Measurements from ENCODE around the gene CHAF1B. TPM values are rescaled to one million over a fixed set of nuclear protein-coding genes. Genes with fewer than 3 reads are reported as not detected.

Gene CHAF1B
- total RNA-seq, 1 experiment from 2014 or later, result 20.7 TPM

GRCh38 chr21:36411301-36411700, 26.1 kb downstream of the CHAF1B start:
- H3K4me3 Mint-ChIP-seq, result no peak overlapping the region
- POLR2A ChIA-PET, result no interaction called here
- TF ChIP-seq ZNF423 (CRISPR knock-in tag; IDR thresholded peaks at IDR 0.05), result no peak
- no peak for TF ChIP-seq RELA (CRISPR knock-in tag; IDR thresholded peaks at IDR 0.05; ENCODE audit: borderline replicate concordance)
- TF ChIP-seq ATF2 (CRISPR knock-in tag; IDR thresholded peaks at IDR 0.05; ENCODE audit: borderline replicate concordance, low read depth), result no peak
- no peak for TF ChIP-seq IRF2 (CRISPR knock-in tag; IDR thresholded peaks at IDR 0.05; ENCODE audit: borderline replicate concordance, low read depth)
- TF ChIP-seq NR3C1 (CRISPR knock-in tag; conservative IDR thresholded peaks at IDR 0.05; ENCODE audit: low read depth), result no peak
- no peak for TF ChIP-seq ZNF396 (CRISPR knock-in tag; IDR thresholded peaks at IDR 0.05; ENCODE audit: borderline replicate concordance)
- TF ChIP-seq MAX (CRISPR knock-in tag; IDR thresholded peaks at IDR 0.05), result no peak
- TF ChIP-seq ETV6 (CRISPR knock-in tag; IDR thresholded peaks at IDR 0.05), result no peak
- TF ChIP-seq ZNF671 (CRISPR knock-in tag; IDR thresholded peaks at IDR 0.05), result no peak
- TF ChIP-seq E2F1 (CRISPR knock-in tag; IDR thresholded peaks at IDR 0.05), result no peak
- TF ChIP-seq SMAD4 (CRISPR knock-in tag; IDR thresholded peaks at IDR 0.05), result no peak
- TF ChIP-seq SOX15 (CRISPR knock-in tag; IDR thresholded peaks at IDR 0.05), result no peak
- TF ChIP-seq OVOL2 (CRISPR knock-in tag; IDR thresholded peaks at IDR 0.05; ENCODE audit: borderline replicate concordance), result no peak
- TF ChIP-seq ZSCAN18 (CRISPR knock-in tag; IDR thresholded peaks at IDR 0.05), result no peak
- TF ChIP-seq ATF3 (CRISPR knock-in tag; conservative IDR thresholded peaks at IDR 0.05), result no peak
- no peak for TF ChIP-seq ATF1 (CRISPR knock-in tag; IDR thresholded peaks at IDR 0.05)
- TF ChIP-seq ZNF425 (CRISPR knock-in tag; conservative IDR thresholded peaks at IDR 0.05), result no peak
- TF ChIP-seq STAT6 (CRISPR knock-in tag; conservative IDR thresholded peaks at IDR 0.05; ENCODE audit: low read depth), result no peak
- H3K36me3 Mint-ChIP-seq, result peaks cover 50% of the 10 kb centered on the region
- H3K27me3 Mint-ChIP-seq (ENCODE audit: low read depth), result no peaks in the 10 kb centered on the region
- peaks cover 12% of the 10 kb centered on the region for H3K4me1 Mint-ChIP-seq
- DNase-seq (ENCODE audit: low spot score) (no peak), ATAC-seq (no peak)
- no peaks in the 10 kb centered on the region for H3K9me3 Mint-ChIP-seq
- CTCF ChIA-PET, result interaction anchor here (0.6 to 0.7 kb wide), 2 partner anchors 8 to 159 kb away, joined by 3 to 5 read pairs; no protein-coding TSS in a partner anchor
- no peak overlapping the region for H3K27ac Mint-ChIP-seq

All from WTC11 (cell line).